Right ventricle myocardium superior (tissue), 1 donor: Measurements from ENCODE around the gene MAP3K19. TPM values are rescaled to one million over a fixed set of nuclear protein-coding genes. Genes with fewer than 3 reads are reported as not detected.

Experiments used
- ATAC-seq: fragments of 200-7000 bp; cut with Tn5 transposase; one replicate; pipeline ENCODE4 v1.9.1; 2020; ENCODE audit warnings: mild to moderate bottlenecking; ENCODE audit not compliant: poor library complexity
- DNase-seq: peaks from one replicate; pipeline ENCODE4 v3.0.0-alpha.2; 2020
- intact Hi-C: fragments of 100-400 bp; cut with DNase I; formaldehyde crosslinking; loops from one replicate; pipeline ENCODE4 v1.11.2; 2022
- total RNA-seq: library from RNA; stranded (reverse); fragmentation: NEBNext Ultra II Directional; extraction: Animal tissue kit (Norgen Biotek cat#: 25700); gene quantifications from one replicate; pipeline ENCODE4 v1.2.1, GENCODE V29; 2021
- donor health status: DM: no; HTN: yes; CAD: no; lungs with severe emphysema.

MAP3K19 gene
- total RNA-seq, 1 donor from 2014 or later: not detected

DNA sequence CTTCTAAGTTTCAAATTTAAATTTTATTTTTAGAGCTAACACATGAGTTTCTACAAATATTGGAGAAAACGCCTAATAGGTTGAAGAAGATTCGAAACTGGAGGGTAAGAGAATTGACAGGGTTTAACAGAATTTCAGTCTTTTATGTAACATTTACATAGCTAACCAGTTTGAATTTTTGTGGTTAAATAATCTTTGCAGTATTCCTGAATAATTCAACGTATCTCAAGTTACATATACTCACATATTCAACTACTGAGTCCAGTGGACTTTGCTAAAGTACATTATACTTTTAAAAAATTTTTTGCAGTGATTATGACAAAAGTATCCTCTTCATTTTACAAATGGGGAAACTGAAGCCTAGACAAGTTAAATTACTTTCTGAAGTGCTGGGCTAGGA lies 94.6 kb downstream of the MAP3K19 start:
- DNase-seq: no peak
- intact Hi-C loops: no loop called here

GRCh38 chr2:134950886-134951285 lies 96.4 kb downstream of the MAP3K19 start:
- DNase-seq (no peak), ATAC-seq (no peak)
- intact Hi-C loops: no loop called here

More for the DNA sequence above, 94.6 kb downstream of the MAP3K19 start:
- ATAC-seq: no peak

DNA sequence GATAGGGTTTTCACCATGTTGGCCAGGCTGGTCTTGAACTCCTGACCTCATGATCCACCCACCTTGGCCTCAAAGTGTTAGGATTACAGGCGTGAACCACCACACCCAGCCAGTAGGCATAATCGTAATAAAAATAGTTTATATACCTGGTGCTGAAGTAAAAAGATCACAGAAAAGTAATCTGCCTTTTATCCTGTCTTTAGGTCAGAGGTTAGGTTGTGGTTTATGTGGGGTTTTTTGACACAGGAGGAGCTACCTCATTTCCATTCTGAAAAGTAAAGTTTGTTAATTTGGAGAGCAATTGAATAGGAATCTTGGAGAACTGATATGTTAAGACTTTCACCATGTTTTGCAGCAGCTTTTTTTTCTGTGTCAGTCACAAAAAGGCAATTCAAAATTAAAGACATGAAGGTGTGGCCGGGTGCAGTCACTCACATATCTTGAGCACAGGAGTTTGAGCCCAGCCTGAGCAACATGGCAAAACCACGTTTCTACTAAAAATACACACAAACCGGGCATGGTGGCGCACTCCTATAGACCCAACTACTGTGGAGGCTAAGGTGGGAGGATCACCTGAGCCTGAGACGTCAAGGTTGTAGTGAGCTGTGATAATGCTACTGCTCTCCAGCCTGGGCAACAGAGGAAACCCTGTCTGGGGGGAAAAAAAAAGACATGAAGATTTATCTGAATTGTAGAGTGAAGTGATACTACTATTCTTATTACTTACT lies 97.1 kb downstream of the MAP3K19 start:
- ATAC-seq: no peak
- DNase-seq: no peak
- intact Hi-C loops: no loop called here

DNA sequence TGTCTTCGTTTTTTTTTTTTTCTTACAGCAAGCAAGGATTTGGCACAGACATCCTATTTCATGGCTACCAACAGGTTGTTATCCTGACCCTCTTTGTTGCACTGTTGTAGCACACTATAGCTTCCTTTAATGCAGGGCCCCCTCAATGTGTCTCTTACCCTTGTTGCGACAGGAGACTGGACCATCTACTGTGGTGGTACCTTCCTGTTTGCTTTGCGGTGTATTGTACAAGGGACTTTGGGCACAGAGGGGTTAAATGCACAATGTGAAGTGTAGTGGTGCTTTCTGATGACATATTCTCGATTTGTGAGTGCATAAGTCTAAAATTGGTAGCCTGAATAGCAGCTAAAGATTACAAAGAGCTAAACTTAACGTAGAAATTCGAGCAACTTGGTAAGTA lies 101.2 kb downstream of the MAP3K19 start:
- intact Hi-C loops: no loop called here
- no peak for ATAC-seq
- no peak for DNase-seq

DNA sequence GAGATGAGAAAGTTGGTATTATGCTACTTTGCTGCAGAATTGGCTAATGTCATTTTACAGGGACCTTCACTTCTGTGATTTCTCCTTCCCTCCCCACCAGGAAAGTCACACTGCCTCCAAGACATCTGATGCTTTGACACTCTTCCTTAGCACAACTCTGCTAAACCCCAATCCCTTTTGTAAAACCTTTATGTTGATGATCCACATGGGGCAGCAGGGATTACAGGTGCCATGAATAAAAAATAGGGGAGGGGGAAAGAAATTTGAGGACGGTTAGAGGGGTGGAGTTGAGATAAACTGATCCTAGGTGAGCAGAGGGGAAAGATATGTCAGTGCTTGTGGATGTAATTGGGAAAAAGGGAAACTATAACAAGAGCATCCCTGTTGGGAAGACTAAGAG lies 102.3 kb downstream of the MAP3K19 start:
- intact Hi-C loops: no loop called here
- DNase-seq: no peak
- no peak for ATAC-seq

DNA sequence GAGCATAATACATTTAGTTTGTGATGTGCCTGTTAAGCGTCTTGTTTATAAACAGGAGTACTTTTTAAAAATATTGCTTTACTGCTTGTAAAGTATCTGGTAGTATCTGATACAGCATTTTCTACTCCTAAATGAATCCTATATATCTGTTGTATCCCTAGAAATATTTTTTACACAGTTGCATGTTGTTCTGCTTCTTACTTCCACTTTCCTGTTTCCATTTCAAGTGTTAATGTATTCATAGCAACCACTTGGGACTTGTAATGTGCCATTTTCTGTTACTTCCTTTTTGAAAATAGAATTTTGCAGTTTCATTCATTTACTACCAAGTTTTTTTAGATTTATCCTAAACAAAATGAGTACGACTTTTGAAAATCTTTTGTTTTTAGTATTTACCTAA lies 103.7 kb downstream of the MAP3K19 start:
- ATAC-seq: no peak
- intact Hi-C loops: no loop called here
- no peak for DNase-seq

- ATAC-seq (no peak), DNase-seq (no peak)
- intact Hi-C loops: no loop called here
These were observed 110.6 kb downstream of the MAP3K19 start for GRCh38 chr2:134936691-134937090.

DNA sequence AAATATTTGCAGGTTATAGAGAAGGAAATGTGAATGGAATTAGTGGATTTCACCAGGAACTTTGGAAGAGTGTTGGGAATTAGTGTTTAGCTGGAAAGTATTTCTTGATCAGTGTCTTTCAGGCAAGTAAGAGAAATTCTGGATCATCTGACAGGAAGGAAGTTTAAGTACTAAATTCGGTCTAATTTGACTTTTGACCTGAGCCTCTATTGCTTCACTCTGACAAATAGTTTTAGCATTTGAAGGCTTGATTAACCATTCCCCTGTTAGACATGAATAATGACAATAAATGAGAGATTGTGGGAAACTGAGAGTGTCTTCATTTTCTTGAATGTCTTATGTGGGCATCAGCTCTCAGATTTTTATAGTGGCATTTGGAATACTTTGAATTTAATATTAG lies 112.6 kb downstream of the MAP3K19 start:
- intact Hi-C loops: no loop called here
- DNase-seq (no peak), ATAC-seq (no peak)

DNA sequence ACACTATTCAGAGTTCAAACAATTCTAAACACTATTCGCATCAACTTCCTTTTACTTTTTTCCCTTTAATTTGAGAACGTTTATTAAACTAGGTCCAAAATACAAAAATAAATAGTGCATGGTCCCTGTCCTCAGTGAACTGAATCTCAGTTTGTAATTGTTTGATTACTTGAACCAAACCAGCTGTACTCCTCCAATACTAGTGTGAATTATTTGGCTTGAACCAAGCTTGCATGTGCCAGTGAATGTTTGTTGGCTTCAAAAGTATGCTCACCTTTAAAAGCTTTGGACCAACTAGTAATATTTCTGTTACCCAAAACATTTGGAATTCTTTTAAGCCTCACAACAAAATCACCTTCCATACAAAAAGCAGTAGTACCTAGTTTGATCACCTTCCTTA lies 113.1 kb downstream of the MAP3K19 start:
- intact Hi-C loops: no loop called here
- ATAC-seq (no peak), DNase-seq (no peak)

DNA sequence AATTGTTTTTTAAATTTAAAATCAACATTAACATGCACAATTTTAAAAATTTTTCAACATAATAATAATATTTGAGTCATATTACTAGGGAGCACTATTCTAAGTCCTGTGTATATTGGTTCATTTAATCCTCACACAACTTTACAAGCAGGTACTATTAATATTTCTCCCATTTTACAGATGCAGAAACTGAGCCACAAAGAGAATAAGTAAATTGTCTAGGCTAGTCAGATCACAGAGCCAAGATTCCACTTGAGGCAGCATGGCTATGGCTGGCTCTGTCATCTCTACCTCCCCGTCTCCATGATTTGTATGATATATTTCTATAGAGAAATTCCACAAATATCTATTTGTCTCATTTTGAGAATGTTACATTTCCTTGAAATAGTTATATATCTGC lies 113.5 kb downstream of the MAP3K19 start:
- intact Hi-C loops: no loop called here
- DNase-seq (no peak), ATAC-seq (no peak)

GRCh38 chr2:134932864-134933526 lies 114.3 kb downstream of the MAP3K19 start:
- ATAC-seq: no peak
- no peak for DNase-seq
- intact Hi-C loops: no loop called here

DNA sequence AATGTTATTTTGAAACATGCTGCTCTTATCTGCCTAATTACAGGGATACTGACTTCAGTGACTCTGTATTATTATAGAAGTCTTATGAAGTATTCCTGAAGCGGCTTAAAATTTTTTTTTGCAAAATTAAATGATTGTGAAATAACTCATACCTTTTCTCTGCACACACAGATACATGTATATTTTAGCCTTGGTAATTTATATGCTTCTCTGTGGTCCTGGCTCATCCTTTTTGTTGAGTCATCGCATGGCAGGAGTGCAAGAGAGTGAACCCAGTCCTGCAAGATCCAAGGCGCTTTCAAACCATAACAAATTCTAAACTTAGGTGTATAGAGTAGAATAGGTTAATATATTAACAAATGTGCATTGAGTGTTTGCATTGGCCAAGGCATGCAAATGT lies 120.1 kb downstream of the MAP3K19 start:
- ATAC-seq: peak; percentile 36
- intact Hi-C loops: no loop called here

DNA sequence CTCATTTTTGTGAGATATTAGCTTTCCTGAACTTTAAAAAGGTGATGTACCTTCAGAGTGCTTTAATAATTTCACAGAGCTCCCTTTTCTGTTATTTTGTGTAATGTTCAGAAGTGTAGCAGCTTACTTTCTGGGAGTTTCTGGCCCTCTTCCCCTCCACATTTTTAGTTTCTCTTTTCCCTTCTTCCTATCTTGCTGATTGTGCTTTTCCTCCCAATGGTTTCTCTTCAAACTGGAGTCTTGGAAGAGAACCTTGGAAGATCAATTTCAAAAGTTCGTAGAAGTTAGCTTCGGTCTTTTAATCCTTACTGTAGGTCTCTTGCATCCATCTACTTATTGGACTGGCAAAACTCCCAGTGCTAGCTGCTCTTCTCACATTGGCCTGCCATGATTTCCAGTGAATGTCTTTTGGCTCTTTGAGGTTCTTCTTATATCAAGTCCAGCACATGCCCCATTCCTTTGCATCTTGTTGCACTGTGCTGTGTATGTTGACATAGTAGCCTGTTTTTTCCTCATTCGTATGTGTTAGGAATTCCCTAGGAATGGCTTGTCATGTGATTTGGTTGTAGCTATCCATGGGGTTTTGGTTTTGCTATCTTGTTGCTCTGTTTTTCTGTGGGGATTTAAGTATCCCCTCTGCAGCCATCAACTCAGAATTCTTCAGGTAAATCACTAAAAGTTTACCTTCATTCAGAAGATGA lies 120.9 kb downstream of the MAP3K19 start:
- intact Hi-C loops: no loop called here
- ATAC-seq: no peak
- no peak for DNase-seq

More for the DNA sequence above, 120.1 kb downstream of the MAP3K19 start:
- DNase-seq: no peak

DNA sequence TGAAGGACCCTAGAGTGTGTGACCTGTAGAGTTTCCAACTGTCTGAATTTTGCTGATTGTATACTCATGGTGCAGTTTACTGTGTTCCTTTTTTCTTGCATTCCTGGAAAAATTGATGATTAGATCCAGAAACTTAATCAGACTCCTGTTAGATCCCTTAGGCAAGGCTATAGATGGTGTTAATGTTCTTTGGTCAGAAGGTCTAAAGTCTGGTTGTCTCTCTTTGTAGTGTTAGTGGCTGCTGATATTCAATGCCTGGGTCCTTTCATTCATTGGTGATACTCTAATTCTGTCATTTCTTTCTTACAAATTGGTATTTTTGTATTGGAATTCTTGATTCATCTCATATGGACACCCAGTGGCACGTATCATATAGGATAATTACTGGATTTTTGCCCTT lies 122.3 kb downstream of the MAP3K19 start:
- intact Hi-C loops: no loop called here
- ATAC-seq (no peak), DNase-seq (no peak)

DNA sequence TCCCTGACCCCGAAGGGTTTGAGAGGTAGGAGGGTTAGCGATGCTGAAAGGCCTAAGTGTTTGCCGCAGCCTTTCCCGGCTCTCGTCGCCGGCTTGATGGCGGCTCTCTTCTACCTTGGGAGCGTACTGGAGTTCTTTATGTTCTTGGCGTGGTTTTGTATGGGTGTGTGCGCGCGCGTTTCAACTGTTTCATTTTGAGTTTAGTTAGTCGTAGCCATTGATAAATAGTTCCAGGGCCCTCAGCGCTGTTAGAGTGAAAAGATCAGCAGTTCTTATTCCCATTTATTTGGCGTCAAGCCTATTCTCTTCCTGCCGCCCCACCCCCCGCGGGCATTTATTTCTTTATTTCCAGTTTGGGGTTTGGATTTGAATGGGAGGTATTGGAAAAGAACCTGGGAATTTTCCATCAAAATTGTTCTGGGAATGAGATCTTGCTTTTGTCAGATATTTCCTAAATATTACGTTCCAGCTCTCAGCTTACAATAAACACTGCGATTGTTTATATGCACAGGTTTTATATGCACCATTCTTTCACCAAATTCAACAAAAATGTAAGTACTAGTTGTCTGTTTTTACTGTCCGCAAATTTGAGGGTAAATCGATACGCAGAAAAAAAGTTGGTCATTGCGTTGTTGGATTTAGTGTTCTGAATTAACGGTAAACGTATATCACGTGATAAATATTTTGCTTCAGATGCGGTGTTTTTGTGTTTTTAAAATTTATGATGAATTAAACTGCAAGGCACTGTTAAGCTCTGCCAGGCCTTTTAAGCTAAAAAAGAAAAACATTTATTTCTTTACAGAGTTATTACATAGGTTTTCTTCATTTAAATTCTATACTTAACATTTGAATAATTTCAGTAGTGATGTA lies 127.7 kb downstream of the MAP3K19 start:
- DNase-seq (peak; percentile 51), ATAC-seq (peak; percentile 3)
- intact Hi-C loops: loop anchor here (5.0 kb wide), 1 partner anchor 613 kb away; the partner anchor contains the start of genes R3HDM1 and ZRANB3

GRCh38 chr2:134918526-134919340 lies 128.5 kb downstream of the MAP3K19 start, which contains the start of gene CCNT2:
TSS of gene CCNT2 (plus strand) at chr2:134918822. CDS start at chr2:134918855, 33 bp downstream.
- peak; percentile 93 for ATAC-seq
- DNase-seq: peak; percentile 99
- intact Hi-C loops: loop anchor here (5.0 kb wide), 1 partner anchor 614 kb away; the partner anchor contains the start of genes R3HDM1 and ZRANB3

GRCh38 chr2:134917888-134918525 lies 129.2 kb downstream of the MAP3K19 start:
- intact Hi-C loops: loop anchor here (5.0 kb wide), 1 partner anchor 614 kb away; the partner anchor contains the start of genes R3HDM1 and ZRANB3
- ATAC-seq (peak; percentile 84), DNase-seq (no peak)
